Natural killer cell treated with Interleukin-12 subunit alpha and Interleukin-12 subunit beta and Interleukin-15 and Interleukin-18, amount 100 ng/mL, for 72 hours (primary cell): ENCODE measurements around the gene OLFM1. TPM values are rescaled to one million over a fixed set of nuclear protein-coding genes. Genes with fewer than 3 reads are reported as not detected.
A peak's percentile ranks its signal among the peaks of the same experiment; 100 is the strongest.
"Not testable (repeated sequence)": the region's sequence is repeated elsewhere in the genome, so short reads cannot be mapped to it uniquely, and the experiment has no call there.

Experiments
- ATAC-seq, 2 donors: fragments of 150-1000 bp; cut with Tn5 transposase in 1 of 2; sonication (Bioruptor Pico), chemical (Tn5 transposase) in 1 of 2; 2 replicates each; pipeline ENCODE4 v1.10.0; 2021
- DNase-seq: peaks from one replicate; pipeline ENCODE4 v3.0.0; 2022; ENCODE audit warnings: low spot score
- H3K27ac Mint-ChIP-seq, 2 donors: 1 replicate in 1 of 2; 2 replicates in 1 of 2; pipeline ENCODE4 v1.8.0; 2022; ENCODE audit warnings: mixed read lengths in 2 of 2, mild to moderate bottlenecking in 1 of 2, moderate library complexity in 1 of 2
- H3K27me3 Mint-ChIP-seq, 2 donors: 1 replicate in 1 of 2; 2 replicates in 1 of 2; pipeline ENCODE4 v1.8.0; 2022; ENCODE audit warnings: mixed read lengths in 2 of 2
- H3K36me3 Mint-ChIP-seq: one replicate; pipeline ENCODE4 v1.8.0; 2022; ENCODE audit warnings: mixed read lengths
- H3K4me1 Mint-ChIP-seq, 2 donors: 1 replicate in 1 of 2; 2 replicates in 1 of 2; pipeline ENCODE4 v1.8.0; 2022; ENCODE audit warnings: low read depth in 2 of 2, mixed read lengths in 2 of 2, mild to moderate bottlenecking in 1 of 2
- H3K4me3 Mint-ChIP-seq: one replicate; pipeline ENCODE4 v1.8.0; 2022; ENCODE audit warnings: mixed read lengths
- H3K9me3 Mint-ChIP-seq: 2 replicates; pipeline ENCODE4 v1.8.0; 2022; ENCODE audit warnings: mixed read lengths
- total RNA-seq, 2 donors: library from RNA; stranded (reverse); gene quantifications; one replicate each; pipeline ENCODE4 v1.2.3, GENCODE V29; 2022

The OLFM1 gene
- total RNA-seq, 2 donors from 2014 or later, result not detected

DNA sequence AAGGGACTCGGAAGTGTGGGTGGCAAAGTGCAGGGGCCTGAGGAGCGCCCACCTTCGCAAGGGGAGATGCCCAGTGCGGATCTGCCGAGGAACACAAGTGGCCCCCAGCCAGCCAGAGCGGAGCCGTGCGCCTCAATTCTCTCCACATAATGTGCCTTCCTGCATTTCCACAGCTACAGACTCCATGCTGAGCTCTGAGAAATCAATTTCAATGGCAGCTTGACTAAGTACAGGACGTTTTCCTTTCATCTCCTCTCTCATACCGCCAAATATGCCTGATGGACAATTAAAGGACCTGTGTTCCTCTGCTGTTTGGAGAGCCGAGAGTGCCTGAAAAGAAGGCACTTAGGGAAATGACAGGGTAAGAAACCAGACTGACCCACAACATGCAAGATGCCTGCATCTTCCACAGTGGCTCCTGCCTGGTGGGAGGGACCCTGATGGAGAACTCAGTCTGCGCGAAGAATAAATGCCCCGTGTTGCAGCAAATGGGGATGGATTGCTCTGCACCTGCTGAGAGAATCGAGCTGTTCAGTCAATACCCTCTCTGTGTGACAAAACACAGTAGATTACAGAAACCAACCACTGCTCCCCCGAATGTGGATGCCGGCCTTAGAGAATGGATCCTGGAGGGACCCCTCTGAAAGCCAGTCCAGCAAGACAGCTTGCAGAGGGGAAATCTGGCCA, 38.6 kb upstream of the OLFM1 start:
- ATAC-seq (no peak), DNase-seq (no peak)
- peaks cover 5 to 17% of the 10 kb centered on the region in 2 donors for H3K27me3 Mint-ChIP-seq
- H3K9me3 Mint-ChIP-seq, result no peaks in the 10 kb centered on the region
- H3K4me3 Mint-ChIP-seq, result no peak overlapping the region
- peaks cover 0 to 3% of the 10 kb centered on the region in 2 donors for H3K4me1 Mint-ChIP-seq
- H3K27ac Mint-ChIP-seq, result no peak overlapping the region
- H3K36me3 Mint-ChIP-seq, result no peaks in the 10 kb centered on the region

DNA sequence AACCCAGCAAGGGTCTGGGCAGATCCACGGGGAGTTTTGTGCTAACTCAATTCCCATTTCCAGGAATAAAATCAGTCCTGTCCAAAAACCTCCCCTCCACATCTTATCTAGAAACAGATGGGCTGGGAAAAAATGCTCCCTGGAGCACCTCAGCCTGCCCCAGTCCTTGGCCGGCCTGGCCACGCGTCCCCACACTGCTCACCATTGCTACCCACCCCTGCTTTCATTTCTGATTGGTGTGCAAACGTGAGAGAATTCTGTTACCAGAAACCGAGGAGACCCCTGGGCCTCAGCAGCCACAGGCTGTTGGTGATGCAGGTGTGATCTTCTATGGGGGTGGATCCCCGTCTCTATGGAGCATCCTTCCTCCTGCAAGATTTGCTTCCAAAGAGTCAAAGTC, 38.0 kb upstream of the OLFM1 start:
- H3K9me3 Mint-ChIP-seq, result no peaks in the 10 kb centered on the region
- H3K4me1 Mint-ChIP-seq, result peaks cover 0 to 3% of the 10 kb centered on the region in 2 donors
- H3K36me3 Mint-ChIP-seq, result no peaks in the 10 kb centered on the region
- DNase-seq (no peak), ATAC-seq (no peak)
- H3K27me3 Mint-ChIP-seq, result peaks cover 11 to 18% of the 10 kb centered on the region in 2 donors
- no peak overlapping the region for H3K27ac Mint-ChIP-seq
- no peak overlapping the region for H3K4me3 Mint-ChIP-seq

DNA sequence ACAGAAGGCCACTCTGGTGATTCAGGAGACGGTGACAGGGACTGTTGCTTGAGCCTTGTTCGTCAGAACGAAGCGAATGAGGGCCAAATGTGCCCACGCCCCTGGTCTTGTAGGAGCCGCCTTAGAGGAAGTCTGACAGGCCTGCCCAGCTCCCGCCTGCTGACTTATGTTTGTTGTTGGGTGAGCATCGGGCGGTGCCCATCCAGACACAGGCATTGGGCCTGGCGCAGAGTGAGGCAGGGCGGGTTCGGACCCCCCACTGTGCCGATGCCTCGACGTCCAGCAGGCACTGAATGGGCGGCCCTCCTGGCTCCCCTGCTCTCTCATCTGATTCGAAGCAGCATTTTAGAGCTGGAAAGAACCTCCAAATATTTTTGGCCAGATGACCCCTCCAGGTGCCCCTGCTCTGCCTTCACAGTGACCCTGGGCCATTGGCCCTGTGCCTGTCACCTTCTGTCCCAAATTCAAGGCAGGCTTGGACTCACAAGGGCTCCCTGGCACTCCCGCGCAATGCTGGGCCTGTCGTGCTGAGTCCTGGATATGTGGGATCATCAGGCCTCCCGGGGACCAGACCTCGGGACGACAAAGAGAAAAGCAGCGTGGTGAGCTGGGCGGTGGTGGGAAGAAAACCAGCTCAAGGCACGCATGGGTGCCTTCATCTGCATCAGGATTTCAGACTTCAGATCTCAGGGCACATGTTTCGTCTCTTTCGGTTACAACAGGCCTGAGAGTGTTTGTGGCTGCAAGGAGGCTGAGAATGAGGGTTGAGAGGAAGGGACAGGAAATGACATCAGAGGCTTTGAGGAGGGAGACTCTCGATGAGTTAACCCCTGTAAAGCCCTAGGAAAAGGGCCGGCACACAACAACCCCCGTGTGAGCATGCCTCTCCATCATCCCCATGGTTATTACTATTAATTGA, 37.1 kb upstream of the OLFM1 start:
- Mint-ChIP-seq H3K36me3 (no peaks in the 10 kb centered on the region), H3K4me3 (no peak overlapping the region), H3K27me3 (peaks cover 14 to 18% of the 10 kb centered on the region in 2 donors), H3K9me3 (no peaks in the 10 kb centered on the region), H3K27ac (no peak overlapping the region), H3K4me1 (peaks cover 0 to 3% of the 10 kb centered on the region in 2 donors)
- DNase-seq, result no peak
- ATAC-seq, result no peak

DNA sequence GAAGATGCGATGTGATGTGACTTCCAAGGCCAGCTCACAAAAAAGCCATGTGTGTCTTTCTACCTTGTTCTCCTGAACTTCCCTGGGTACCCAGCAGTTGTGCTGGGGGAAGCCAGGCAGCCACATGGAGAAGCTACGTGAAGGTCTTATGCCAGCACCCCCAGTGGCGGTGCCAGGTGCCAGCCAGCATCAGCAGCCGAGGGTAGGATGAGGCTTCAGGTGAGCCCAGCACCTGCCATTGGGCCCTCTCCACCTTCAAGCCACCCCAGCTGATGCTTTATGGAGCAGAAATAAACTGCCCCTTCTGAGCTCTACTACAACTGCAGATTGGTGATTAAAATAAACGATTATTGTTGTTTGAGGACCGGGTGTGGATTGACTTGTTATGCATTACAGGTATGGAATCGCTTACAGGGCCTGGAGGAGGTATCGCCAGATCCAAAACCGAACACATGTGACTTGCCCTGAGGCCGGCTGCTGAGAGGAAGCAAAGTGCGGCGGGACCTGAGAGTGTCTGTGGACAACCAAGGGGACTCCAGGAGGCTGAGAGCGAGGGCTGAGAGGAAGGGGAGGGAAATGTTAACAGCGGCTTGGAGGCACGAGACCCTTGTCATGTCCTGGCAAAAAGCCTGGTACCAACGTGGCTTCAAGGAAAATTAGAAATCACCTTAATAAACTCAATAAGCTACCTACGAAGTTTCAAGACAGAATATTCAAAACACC, 36.0 kb upstream of the OLFM1 start:
- Mint-ChIP-seq H3K9me3 (no peaks in the 10 kb centered on the region), H3K36me3 (no peaks in the 10 kb centered on the region), H3K4me1 (peaks cover 0 to 3% of the 10 kb centered on the region in 2 donors), H3K4me3 (no peak overlapping the region), H3K27ac (no peak overlapping the region), H3K27me3 (peaks cover 23 to 26% of the 10 kb centered on the region in 2 donors)
- no peak for DNase-seq
- ATAC-seq, result no peak

DNA sequence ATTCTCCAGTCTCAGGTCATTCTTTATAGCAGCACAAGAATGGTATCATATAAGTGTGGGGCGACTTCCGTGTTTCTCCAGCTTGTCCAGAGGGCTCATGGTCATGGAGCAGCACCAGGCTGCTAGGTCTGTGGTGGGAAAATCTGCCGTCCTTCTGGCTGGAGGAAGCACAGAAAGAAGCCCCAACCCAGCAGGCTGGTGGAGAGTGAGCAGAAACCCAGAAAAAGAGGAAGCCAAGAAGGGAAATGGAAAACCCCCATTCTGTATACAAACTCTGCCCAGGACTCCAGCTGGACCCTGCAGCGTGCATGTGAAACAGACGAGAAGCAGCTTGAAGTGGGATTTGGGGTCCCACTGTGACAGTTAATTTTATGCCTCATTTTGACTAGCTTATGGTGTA, 34.3 kb upstream of the OLFM1 start:
- Mint-ChIP-seq H3K4me3 (no peak overlapping the region), H3K4me1 (peaks cover 0 to 3% of the 10 kb centered on the region in 2 donors), H3K27me3 (peaks cover 34 to 38% of the 10 kb centered on the region in 2 donors), H3K27ac (no peak overlapping the region), H3K9me3 (no peaks in the 10 kb centered on the region), H3K36me3 (no peaks in the 10 kb centered on the region)
- ATAC-seq, result no peak
- DNase-seq, result no peak

DNA sequence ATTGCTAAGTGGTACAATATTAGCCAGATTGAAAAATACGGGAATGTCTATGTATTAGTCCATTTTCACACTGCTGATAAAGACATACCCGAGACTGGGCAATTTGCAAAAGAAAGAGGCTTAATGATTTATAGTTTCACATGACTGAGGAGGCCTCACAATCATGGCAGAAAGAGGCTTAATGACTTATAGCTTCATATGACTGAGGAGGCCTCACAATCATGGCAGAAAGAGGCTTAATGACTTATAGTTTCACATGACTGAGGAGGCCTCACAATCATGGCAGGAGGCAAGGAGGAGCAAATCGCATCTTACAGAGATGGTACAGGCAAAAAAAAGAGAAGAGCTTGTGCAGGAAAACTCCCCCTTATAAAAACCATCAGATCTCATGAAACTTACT, 32.3 kb upstream of the OLFM1 start:
- Mint-ChIP-seq H3K4me3 (no peak overlapping the region), H3K9me3 (no peaks in the 10 kb centered on the region), H3K27me3 (peaks cover 41 to 49% of the 10 kb centered on the region in 2 donors), H3K36me3 (no peaks in the 10 kb centered on the region), H3K27ac (no peak overlapping the region), H3K4me1 (peaks cover 0 to 3% of the 10 kb centered on the region in 2 donors)
- DNase-seq (no peak), ATAC-seq (no peak)

DNA sequence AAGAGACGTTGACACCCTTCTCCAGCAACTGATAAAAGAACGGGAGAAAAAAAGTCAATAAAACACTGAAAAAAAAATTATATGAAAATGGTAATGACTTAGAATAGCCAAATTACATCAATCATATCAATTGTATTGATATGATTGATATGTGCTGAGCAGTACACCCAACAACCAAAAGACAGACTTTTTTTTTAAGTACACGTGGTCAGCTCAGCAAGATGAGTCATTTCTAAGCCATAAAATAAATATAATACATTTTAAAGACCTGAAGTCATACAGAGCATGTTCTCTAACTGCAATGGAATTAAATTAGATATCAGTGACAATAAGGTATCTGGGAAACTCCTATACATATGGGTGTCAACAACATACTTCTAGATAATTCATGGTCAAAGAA, 30.9 kb upstream of the OLFM1 start:
- no peak for DNase-seq
- Mint-ChIP-seq H3K27ac (no peak overlapping the region), H3K27me3 (peaks cover 45 to 49% of the 10 kb centered on the region in 2 donors), H3K9me3 (no peaks in the 10 kb centered on the region), H3K4me1 (no peaks in the 10 kb centered on the region), H3K4me3 (no peak overlapping the region), H3K36me3 (no peaks in the 10 kb centered on the region)
- ATAC-seq, result no peak

DNA sequence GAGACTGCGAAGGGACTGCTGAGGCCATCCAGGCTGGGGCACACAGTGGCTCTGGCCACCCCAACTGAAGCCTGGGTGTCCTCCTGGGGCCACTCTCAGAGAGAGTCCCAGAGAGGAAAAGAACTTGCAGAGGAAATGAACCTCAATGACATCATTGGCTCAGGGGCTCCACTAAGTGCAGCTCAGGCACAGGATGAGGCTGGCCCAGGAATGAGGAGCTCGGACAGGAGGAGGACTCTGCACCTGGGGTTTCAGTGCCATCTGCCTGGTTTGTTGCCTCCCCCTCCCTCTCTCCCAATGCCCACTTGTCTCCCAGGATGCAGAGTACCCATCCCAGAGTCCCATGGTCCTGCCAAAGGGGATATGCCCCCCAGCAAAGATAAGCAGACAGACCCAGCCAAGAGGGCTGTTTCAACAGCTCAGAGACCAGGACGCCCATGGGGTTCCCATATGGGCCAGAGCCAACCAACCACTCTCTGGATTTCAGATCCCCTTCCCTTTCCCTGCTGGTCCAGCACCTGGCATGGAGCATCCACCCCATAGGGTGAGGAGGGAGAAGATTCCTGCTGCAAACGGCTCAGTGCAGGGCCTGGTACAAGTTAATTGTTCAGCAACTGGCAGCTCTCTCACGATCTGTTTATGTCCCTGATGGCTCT, 26.9 kb upstream of the OLFM1 start:
- peaks cover 39% of the 10 kb centered on the region in 2 donors for H3K27me3 Mint-ChIP-seq
- no peak overlapping the region for H3K4me3 Mint-ChIP-seq
- no peak overlapping the region for H3K27ac Mint-ChIP-seq
- H3K4me1 Mint-ChIP-seq, result no peaks in the 10 kb centered on the region
- ATAC-seq (peak; percentile 24 to 56), DNase-seq (no peak)
- no peaks in the 10 kb centered on the region for H3K9me3 Mint-ChIP-seq
- no peaks in the 10 kb centered on the region for H3K36me3 Mint-ChIP-seq

DNA sequence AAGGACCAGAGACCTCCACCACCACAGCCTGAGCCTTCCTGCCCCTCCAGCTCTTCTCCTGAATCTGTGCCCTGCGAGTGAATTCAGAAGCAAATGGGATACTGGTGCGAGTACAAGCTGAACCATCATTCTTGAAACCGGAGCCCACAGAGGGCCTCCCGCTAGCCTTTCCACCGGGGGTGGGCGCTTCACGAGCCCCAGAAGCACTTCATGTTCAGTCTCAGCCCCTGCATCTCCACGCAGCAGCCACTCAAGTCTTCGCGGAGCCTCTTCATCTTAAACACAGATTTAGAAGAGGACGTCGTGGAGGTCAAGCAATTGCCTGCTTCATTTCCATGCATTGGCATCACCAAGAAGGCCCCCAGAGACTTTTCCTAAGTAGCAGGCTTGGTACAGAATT, 26.0 kb upstream of the OLFM1 start:
- DNase-seq, result no peak
- Mint-ChIP-seq H3K36me3 (no peaks in the 10 kb centered on the region), H3K4me1 (no peaks in the 10 kb centered on the region), H3K4me3 (no peak overlapping the region), H3K9me3 (no peaks in the 10 kb centered on the region), H3K27me3 (peaks cover 38 to 39% of the 10 kb centered on the region in 2 donors), H3K27ac (no peak overlapping the region)
- ATAC-seq, result no peak

DNA sequence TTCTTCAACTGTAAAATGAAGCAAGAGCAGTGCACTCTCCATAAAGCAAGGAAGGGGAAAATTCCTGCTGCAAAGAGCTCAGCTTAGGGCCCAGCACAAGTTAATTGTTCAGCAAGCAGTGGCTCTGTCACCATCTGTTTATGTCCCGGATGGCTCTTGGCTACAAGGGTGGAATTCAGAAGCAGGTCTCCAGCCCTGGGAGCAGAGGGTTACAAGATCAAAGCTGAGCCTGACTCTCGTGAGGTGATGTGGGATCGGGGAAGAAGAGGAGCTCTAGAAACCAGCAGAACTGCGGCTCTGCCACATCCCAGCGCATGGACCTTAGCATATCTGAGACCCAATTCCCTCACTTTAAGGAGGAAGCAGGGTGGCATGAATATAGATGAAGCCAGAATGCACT, 25.2 kb upstream of the OLFM1 start:
- Mint-ChIP-seq H3K4me1 (no peaks in the 10 kb centered on the region), H3K9me3 (no peaks in the 10 kb centered on the region), H3K27ac (no peak overlapping the region), H3K4me3 (no peak overlapping the region), H3K27me3 (peaks cover 30 to 34% of the 10 kb centered on the region in 2 donors), H3K36me3 (no peaks in the 10 kb centered on the region)
- no peak for DNase-seq
- no peak for ATAC-seq

DNA sequence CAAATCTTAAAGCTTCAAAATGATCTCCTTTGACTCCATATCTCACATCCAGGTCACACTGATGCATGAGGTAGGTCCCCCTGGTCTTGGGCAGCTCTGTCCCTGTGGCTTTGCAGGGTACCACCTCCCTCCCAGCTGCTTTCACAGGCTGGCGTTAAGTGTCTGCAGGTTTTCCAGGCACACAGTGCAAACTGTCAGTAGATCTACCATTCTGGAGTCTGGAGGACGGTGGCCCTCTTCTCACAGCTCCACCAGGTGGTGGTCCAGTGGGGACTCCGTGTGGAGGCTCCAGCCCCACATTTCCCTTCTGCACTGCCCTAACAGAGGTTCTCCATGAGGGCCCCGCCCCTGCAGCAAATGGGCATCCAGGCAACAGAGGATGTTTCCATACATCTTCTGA, 24.0 kb upstream of the OLFM1 start:
- not testable (repeated sequence) for H3K36me3 Mint-ChIP-seq, DNase-seq

DNA sequence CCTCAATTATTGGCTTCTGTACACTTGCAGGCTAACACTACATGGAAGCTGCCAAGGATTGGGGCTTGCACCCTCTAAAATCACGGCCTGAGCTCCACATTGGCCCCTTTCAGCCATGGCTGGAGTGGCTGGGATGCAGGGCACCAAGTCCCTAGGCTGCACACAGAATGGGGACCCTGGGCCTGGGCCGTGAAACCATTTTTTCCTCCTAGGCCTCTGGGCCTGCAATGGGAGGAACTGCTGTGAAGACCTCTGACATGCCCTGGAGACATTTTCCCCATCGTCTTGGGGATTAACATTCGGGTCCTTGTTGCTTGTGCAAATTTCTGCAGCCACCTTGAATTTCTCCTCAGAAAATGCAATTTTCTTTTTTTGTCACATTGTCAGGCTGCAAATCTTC, 23.6 kb upstream of the OLFM1 start:
- H3K9me3 Mint-ChIP-seq, DNase-seq, ATAC-seq, H3K4me1 Mint-ChIP-seq, H3K4me3 Mint-ChIP-seq, H3K27ac Mint-ChIP-seq, H3K36me3 Mint-ChIP-seq: not testable (repeated sequence)
- peaks cover 21 to 29% of the 10 kb centered on the region in 2 donors for H3K27me3 Mint-ChIP-seq

More for the DNA sequence above, 24.0 kb upstream of the OLFM1 start:
- peaks cover 22 to 28% of the 10 kb centered on the region in 2 donors for H3K27me3 Mint-ChIP-seq
- H3K27ac Mint-ChIP-seq, ATAC-seq, H3K4me1 Mint-ChIP-seq, H3K4me3 Mint-ChIP-seq, H3K9me3 Mint-ChIP-seq: not testable (repeated sequence)

DNA sequence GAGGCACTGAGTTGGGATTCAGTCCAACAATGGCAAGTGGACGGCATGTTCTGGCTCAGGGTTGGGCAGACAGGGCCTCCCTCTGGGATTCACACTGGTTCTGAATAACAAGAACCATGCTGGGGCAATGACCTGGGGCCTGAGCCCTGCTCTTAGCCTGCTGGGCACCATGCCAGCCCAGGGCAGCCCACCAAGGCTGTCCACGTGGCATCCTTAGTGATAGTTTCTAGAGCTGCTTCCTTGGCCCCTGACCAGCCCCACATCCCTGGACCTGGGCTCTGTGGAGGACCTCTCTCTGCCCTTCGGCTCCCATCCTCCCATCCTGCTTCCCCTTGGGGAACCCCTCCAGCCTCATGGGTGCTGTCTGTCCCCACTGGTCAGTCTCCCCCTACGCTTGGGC, 22.3 kb upstream of the OLFM1 start:
- DNase-seq (no peak), ATAC-seq (no peak)
- Mint-ChIP-seq H3K4me3 (no peak overlapping the region), H3K9me3 (no peaks in the 10 kb centered on the region), H3K27me3 (peaks cover 15 to 26% of the 10 kb centered on the region in 2 donors), H3K4me1 (no peaks in the 10 kb centered on the region), H3K36me3 (no peaks in the 10 kb centered on the region), H3K27ac (no peak overlapping the region)
